ENCODE measurements around the gene TMEM89.

TMEM89 gene

DNA sequence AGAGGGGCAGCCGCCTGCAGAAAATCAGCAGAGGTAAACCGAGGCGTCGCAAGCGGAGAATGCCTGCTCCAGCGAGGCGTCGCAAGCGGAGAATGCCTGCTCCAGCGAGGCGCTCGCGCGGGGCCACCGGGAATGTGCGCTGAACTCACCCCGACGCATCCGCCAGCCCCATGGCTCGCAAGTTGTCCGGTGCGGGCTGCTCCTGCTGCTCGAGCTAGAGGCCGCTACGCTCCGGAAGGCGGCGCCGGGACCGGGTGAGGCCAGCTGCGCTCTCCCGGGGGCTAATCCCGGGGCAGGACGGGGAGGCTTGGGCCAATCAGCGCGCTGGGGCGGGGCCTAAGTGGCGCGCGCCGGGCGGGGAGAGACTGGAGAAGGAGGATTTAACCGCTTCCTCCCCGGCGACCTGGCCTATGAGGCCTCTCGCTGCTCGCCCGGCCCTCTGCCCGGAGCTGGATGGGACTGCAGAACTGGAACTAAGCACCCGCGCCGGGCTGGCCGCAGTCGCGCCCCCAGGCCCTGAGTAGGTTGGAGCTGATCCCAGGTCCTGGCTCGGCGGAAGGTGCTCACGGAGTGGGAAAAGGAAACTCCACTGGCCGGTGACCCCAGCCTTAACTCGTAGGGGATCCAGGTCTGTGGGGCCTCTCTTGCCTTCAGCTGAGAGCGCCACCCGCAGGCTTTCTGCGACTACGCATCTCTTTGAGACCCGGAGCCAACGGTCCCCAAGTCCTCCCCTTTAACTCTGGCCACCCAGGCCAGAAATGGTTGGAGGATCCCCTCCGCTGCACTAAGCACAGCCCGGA lies 13.9 kb upstream of the TMEM89 start, which contains the start of gene SLC26A6:
SLC26A6 (minus strand) TSS at position 240 of the 800 bp plus-strand sequence; CDS start at position 172, 68 bp downstream.
- Histone ChIP-seq H3K4me2 (ENCODE audit: insufficient read depth, low read length, poor library complexity, severe bottlenecking) (peak within 1 kb of the TSS; percentile 95), H3K14ac (ENCODE audit: low read length) (peak within 1 kb of the TSS; percentile 84), H3K27me3 (ENCODE audit: control insufficient read depth in 3 of 3, insufficient read depth in 3 of 3, low read depth in 1 of 3, low read length in 3 of 3) (no peaks in the 10 kb centered on the region), H2AFZ (ENCODE audit: low read length) (peak within 1 kb of the TSS; percentile 95), H2BK120ac (ENCODE audit: low read depth, low read length) (no peak within 1 kb of the TSS), H3K79me1 (ENCODE audit: low read depth, low read length) (peaks cover 11% of the 10 kb centered on the region), H2BK5ac (ENCODE audit: low read length) (peak within 1 kb of the TSS; percentile 88), H3K9me3 (replicated peaks in 1 of 2; ENCODE audit: control insufficient read depth in 2 of 2, insufficient read depth in 1 of 2, low read depth in 1 of 2, low read length in 2 of 2) (no peaks in the 10 kb centered on the region), H2BK12ac (ENCODE audit: low read length) (no peak within 1 kb of the TSS), H3K36me3 (replicated peaks in 1 of 2; ENCODE audit: control insufficient read depth in 2 of 2, insufficient read depth in 2 of 2, low read length in 2 of 2) (peaks cover 40 to 65% of the 10 kb centered on the region in 2 donors), H4K8ac (ENCODE audit: low read depth, low read length) (no peak within 1 kb of the TSS), H3K9ac (ENCODE audit: low read depth, low read length, poor library complexity) (peak within 1 kb of the TSS; percentile 97), H3K23ac (ENCODE audit: low read depth, low read length, poor library complexity) (peak within 1 kb of the TSS; percentile 97), H3K27ac (replicated peaks; ENCODE audit: low read length) (peak within 1 kb of the TSS; percentile 90), H2AK5ac (ENCODE audit: low read depth, low read length) (peak within 1 kb of the TSS; percentile 76), H3K18ac (ENCODE audit: low read length) (peak within 1 kb of the TSS; percentile 99), H4K91ac (ENCODE audit: low read depth, low read length, poor library complexity) (no peak within 1 kb of the TSS), H3K4me3 (ENCODE audit: low read length in 2 of 2) (peak within 1 kb of the TSS; percentile 82 to 94), H2BK15ac (ENCODE audit: low read length) (peak within 1 kb of the TSS; percentile 65), H3K4me1 (ENCODE audit: control insufficient read depth in 2 of 2, insufficient read depth in 1 of 2, low read depth in 1 of 2, low read length in 2 of 2) (peaks cover 13 to 22% of the 10 kb centered on the region in 2 donors), H3K4ac (ENCODE audit: low read length) (no peak within 1 kb of the TSS)
- DNase-seq (ENCODE audit: low spot score), result peak; percentile 98
- WGBS, 2 donors (ENCODE audit: extremely low coverage in 2 of 2, insufficient read length in 2 of 2, insufficient replicate concordance in 1 of 2), result no CpG with 5 or more reads among the region's 68 CpGs

DNA sequence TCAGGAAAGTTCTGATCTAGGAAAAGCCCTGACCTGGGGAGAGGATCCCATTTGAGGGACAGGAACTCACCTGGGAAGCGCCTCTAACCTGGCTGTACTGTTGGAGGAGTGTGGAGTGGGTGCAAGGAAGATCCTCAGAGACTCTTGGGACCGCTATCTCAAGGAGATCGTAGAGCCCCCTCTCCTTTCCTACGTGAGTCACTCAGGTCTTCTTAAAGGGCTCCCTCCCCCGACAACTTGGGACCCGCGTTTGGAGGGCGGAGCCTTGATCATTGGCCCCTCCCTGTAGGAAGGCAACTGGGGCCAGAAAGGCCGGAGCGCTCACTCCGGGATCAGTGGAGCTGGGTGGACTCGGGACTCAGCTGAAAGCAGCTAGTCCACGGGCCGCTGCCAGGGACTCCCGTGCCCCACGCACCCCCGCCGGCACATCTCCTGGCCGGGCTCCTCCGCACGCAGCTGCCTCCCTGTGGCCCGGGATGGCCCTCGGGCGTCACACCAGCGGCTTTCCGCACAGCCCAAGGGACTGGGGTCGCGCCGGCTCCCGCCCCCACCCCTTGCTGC lies 13.2 kb upstream of the TMEM89 start:
- H3K9ac ChIP-seq (ENCODE audit: low read depth, low read length, poor library complexity), result peak overlapping the region; percentile 97
- no peak overlapping the region for H4K8ac ChIP-seq (ENCODE audit: low read depth, low read length)
- no peak overlapping the region for H2BK120ac ChIP-seq (ENCODE audit: low read depth, low read length)
- H3K4me2 ChIP-seq (ENCODE audit: insufficient read depth, low read length, poor library complexity, severe bottlenecking), result peak overlapping the region; percentile 95
- peak overlapping the region; percentile 76 for H2AK5ac ChIP-seq (ENCODE audit: low read depth, low read length)
- no peaks in the 10 kb centered on the region for H3K27me3 ChIP-seq (ENCODE audit: control insufficient read depth in 3 of 3, insufficient read depth in 3 of 3, low read depth in 1 of 3, low read length in 3 of 3)
- no peak overlapping the region for H2BK12ac ChIP-seq (ENCODE audit: low read length)
- peak overlapping the region; percentile 71 for H2BK5ac ChIP-seq (ENCODE audit: low read length)
- H3K4ac ChIP-seq (ENCODE audit: low read length), result no peak overlapping the region
- peak overlapping the region; percentile 76 for H3K27ac ChIP-seq (replicated peaks; ENCODE audit: low read length)
- peaks cover 13 to 22% of the 10 kb centered on the region in 2 donors for H3K4me1 ChIP-seq (ENCODE audit: control insufficient read depth in 2 of 2, insufficient read depth in 1 of 2, low read depth in 1 of 2, low read length in 2 of 2)
- peak; percentile 38 for DNase-seq (ENCODE audit: low spot score)
- H3K18ac ChIP-seq (ENCODE audit: low read length), result peak overlapping the region; percentile 99
- H2AFZ ChIP-seq (ENCODE audit: low read length), result peak overlapping the region; percentile 95
- no CpG with 5 or more reads among the region's 30 CpGs for WGBS, 2 donors (ENCODE audit: extremely low coverage in 2 of 2, insufficient read length in 2 of 2, insufficient replicate concordance in 1 of 2)
- H2BK15ac ChIP-seq (ENCODE audit: low read length), result peak overlapping the region; percentile 65
- no peak overlapping the region for H4K91ac ChIP-seq (ENCODE audit: low read depth, low read length, poor library complexity)
- no peaks in the 10 kb centered on the region for H3K9me3 ChIP-seq (replicated peaks in 1 of 2; ENCODE audit: control insufficient read depth in 2 of 2, insufficient read depth in 1 of 2, low read depth in 1 of 2, low read length in 2 of 2)
- peak overlapping the region; percentile 63 for H3K14ac ChIP-seq (ENCODE audit: low read length)
- peak overlapping the region; percentile 97 for H3K23ac ChIP-seq (ENCODE audit: low read depth, low read length, poor library complexity)
- peaks cover 11% of the 10 kb centered on the region for H3K79me1 ChIP-seq (ENCODE audit: low read depth, low read length)
- peak overlapping the region; percentile 82 to 94 for H3K4me3 ChIP-seq (ENCODE audit: low read length in 2 of 2)
- H3K36me3 ChIP-seq (replicated peaks in 1 of 2; ENCODE audit: control insufficient read depth in 2 of 2, insufficient read depth in 2 of 2, low read length in 2 of 2), result peaks cover 43 to 65% of the 10 kb centered on the region in 2 donors

DNA sequence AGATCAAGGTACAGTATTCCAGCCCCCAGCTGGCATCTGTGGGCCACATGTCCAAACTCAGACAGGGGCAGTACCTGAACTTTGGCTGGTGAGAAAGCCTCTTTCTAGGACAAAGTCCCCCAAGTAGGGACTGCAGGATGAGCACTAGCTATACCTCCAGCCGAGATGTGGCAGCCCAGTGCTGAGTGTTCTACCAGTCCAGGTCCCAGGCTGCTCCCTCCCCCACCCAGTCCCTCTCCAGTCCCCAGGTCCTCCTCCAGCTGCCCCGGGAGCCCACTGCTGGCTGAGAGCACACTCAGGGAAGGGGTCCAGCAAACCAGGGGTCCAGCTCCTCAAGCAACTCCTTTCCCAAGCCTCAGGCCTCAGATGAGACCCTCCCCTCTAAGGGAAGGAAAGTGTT lies 12.2 kb upstream of the TMEM89 start:
- H3K14ac ChIP-seq (ENCODE audit: low read length), result no peak overlapping the region
- peaks cover 13 to 22% of the 10 kb centered on the region in 2 donors for H3K4me1 ChIP-seq (ENCODE audit: control insufficient read depth in 2 of 2, insufficient read depth in 1 of 2, low read depth in 1 of 2, low read length in 2 of 2)
- H2BK15ac ChIP-seq (ENCODE audit: low read length), result peak overlapping the region; percentile 6
- H3K27me3 ChIP-seq (ENCODE audit: control insufficient read depth in 3 of 3, insufficient read depth in 3 of 3, low read depth in 1 of 3, low read length in 3 of 3), result no peaks in the 10 kb centered on the region
- peaks cover 7% of the 10 kb centered on the region for H3K79me1 ChIP-seq (ENCODE audit: low read depth, low read length)
- peaks cover 43 to 65% of the 10 kb centered on the region in 2 donors for H3K36me3 ChIP-seq (replicated peaks in 1 of 2; ENCODE audit: control insufficient read depth in 2 of 2, insufficient read depth in 2 of 2, low read length in 2 of 2)
- peak overlapping the region in 1 of 2 donors; percentile 82 for H3K4me3 ChIP-seq (ENCODE audit: low read length in 2 of 2)
- no peak overlapping the region for H4K91ac ChIP-seq (ENCODE audit: low read depth, low read length, poor library complexity)
- H2AK5ac ChIP-seq (ENCODE audit: low read depth, low read length), result peak overlapping the region; percentile 59
- no peak overlapping the region for H3K27ac ChIP-seq (replicated peaks; ENCODE audit: low read length)
- peak overlapping the region; percentile 9 for H3K9ac ChIP-seq (ENCODE audit: low read depth, low read length, poor library complexity)
- WGBS, 2 donors (ENCODE audit: extremely low coverage in 2 of 2, insufficient read length in 2 of 2, insufficient replicate concordance in 1 of 2), result no CpG with 5 or more reads among the region's 2 CpGs
- no peaks in the 10 kb centered on the region for H3K9me3 ChIP-seq (replicated peaks in 1 of 2; ENCODE audit: control insufficient read depth in 2 of 2, insufficient read depth in 1 of 2, low read depth in 1 of 2, low read length in 2 of 2)
- no peak overlapping the region for H3K4me2 ChIP-seq (ENCODE audit: insufficient read depth, low read length, poor library complexity, severe bottlenecking)
- no peak overlapping the region for H4K8ac ChIP-seq (ENCODE audit: low read depth, low read length)
- DNase-seq (ENCODE audit: low spot score), result no peak
- no peak overlapping the region for H3K18ac ChIP-seq (ENCODE audit: low read length)
- no peak overlapping the region for H2BK120ac ChIP-seq (ENCODE audit: low read depth, low read length)
- H3K23ac ChIP-seq (ENCODE audit: low read depth, low read length, poor library complexity), result no peak overlapping the region
- H2BK5ac ChIP-seq (ENCODE audit: low read length), result no peak overlapping the region
- H2AFZ ChIP-seq (ENCODE audit: low read length), result no peak overlapping the region
- no peak overlapping the region for H3K4ac ChIP-seq (ENCODE audit: low read length)
- no peak overlapping the region for H2BK12ac ChIP-seq (ENCODE audit: low read length)

- H3K79me1 ChIP-seq (ENCODE audit: low read depth, low read length), result peaks cover 7% of the 10 kb centered on the region
- no peak overlapping the region for H2BK12ac ChIP-seq (ENCODE audit: low read length)
- no CpG with 5 or more reads among the region's 15 CpGs for WGBS, 2 donors (ENCODE audit: extremely low coverage in 2 of 2, insufficient read length in 2 of 2, insufficient replicate concordance in 1 of 2)
- peaks cover 45 to 66% of the 10 kb centered on the region in 2 donors for H3K36me3 ChIP-seq (replicated peaks in 1 of 2; ENCODE audit: control insufficient read depth in 2 of 2, insufficient read depth in 2 of 2, low read length in 2 of 2)
- H3K4ac ChIP-seq (ENCODE audit: low read length), result no peak overlapping the region
- H3K9me3 ChIP-seq (replicated peaks in 1 of 2; ENCODE audit: control insufficient read depth in 2 of 2, insufficient read depth in 1 of 2, low read depth in 1 of 2, low read length in 2 of 2), result no peaks in the 10 kb centered on the region
- H3K23ac ChIP-seq (ENCODE audit: low read depth, low read length, poor library complexity), result no peak overlapping the region
- DNase-seq (ENCODE audit: low spot score), result no peak
- H3K4me3 ChIP-seq (ENCODE audit: low read length in 2 of 2), result no peak overlapping the region
- H3K9ac ChIP-seq (ENCODE audit: low read depth, low read length, poor library complexity), result no peak overlapping the region
- no peak overlapping the region for H2BK15ac ChIP-seq (ENCODE audit: low read length)
- H3K27ac ChIP-seq (replicated peaks; ENCODE audit: low read length), result no peak overlapping the region
- H2AK5ac ChIP-seq (ENCODE audit: low read depth, low read length), result no peak overlapping the region
- peaks cover 13 to 22% of the 10 kb centered on the region in 2 donors for H3K4me1 ChIP-seq (ENCODE audit: control insufficient read depth in 2 of 2, insufficient read depth in 1 of 2, low read depth in 1 of 2, low read length in 2 of 2)
- H4K8ac ChIP-seq (ENCODE audit: low read depth, low read length), result no peak overlapping the region
- H2AFZ ChIP-seq (ENCODE audit: low read length), result no peak overlapping the region
- H2BK120ac ChIP-seq (ENCODE audit: low read depth, low read length), result no peak overlapping the region
- no peak overlapping the region for H4K91ac ChIP-seq (ENCODE audit: low read depth, low read length, poor library complexity)
- no peak overlapping the region for H3K14ac ChIP-seq (ENCODE audit: low read length)
- no peak overlapping the region for H3K4me2 ChIP-seq (ENCODE audit: insufficient read depth, low read length, poor library complexity, severe bottlenecking)
- H3K27me3 ChIP-seq (ENCODE audit: control insufficient read depth in 3 of 3, insufficient read depth in 3 of 3, low read depth in 1 of 3, low read length in 3 of 3), result no peaks in the 10 kb centered on the region
- no peak overlapping the region for H2BK5ac ChIP-seq (ENCODE audit: low read length)
- H3K18ac ChIP-seq (ENCODE audit: low read length), result no peak overlapping the region
Measured at GRCh38 chr3:48633256-48633655, 11.7 kb upstream of the TMEM89 start.

All from neuronal stem cell (in vitro differentiated cells).